HG03108 (cell line): ENCODE measurements around the gene TNFRSF1A.

Source experiments
- ATAC-seq: cut with Tn5 transposase; IDR thresholded peaks from one replicate; pipeline ENCODE4 v1.9.1; 2021; ENCODE audit warnings: moderate library complexity; ENCODE audit not compliant: unreplicated experiment

TNFRSF1A gene

GRCh38 chr12:6324936-6325750 is 16.7 kb downstream of the TNFRSF1A start:
- no peak for ATAC-seq

GRCh38 chr12:6323995-6324711 is 17.7 kb downstream of the TNFRSF1A start:
- ATAC-seq = no peak

- ATAC-seq = peak; percentile 45
These were observed 18.4 kb downstream of the TNFRSF1A start for GRCh38 chr12:6323340-6323994.

DNA sequence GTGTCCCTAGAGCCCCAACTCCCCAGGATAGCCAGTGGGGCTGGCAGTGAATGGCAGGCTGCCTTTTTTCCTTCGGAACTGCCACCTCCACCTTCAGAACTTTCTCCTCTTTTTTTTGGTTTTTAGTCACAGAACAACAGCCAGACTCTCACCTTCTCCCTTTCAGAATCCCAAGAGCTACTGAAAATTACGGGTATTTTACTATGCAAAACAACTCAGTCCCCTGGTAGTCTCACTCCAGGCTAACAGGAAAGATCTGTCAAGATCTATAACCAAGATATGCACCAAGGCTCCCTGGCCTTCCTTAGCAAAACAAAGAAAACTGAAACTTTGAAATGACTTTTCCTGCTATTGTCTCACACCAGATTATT is 18.9 kb downstream of the TNFRSF1A start:
- ATAC-seq = peak; percentile 33

GRCh38 chr12:6322352-6322751 is 19.5 kb downstream of the TNFRSF1A start:
- ATAC-seq = no peak

GRCh38 chr12:6321905-6322304 is 20.0 kb downstream of the TNFRSF1A start:
- no peak for ATAC-seq

DNA sequence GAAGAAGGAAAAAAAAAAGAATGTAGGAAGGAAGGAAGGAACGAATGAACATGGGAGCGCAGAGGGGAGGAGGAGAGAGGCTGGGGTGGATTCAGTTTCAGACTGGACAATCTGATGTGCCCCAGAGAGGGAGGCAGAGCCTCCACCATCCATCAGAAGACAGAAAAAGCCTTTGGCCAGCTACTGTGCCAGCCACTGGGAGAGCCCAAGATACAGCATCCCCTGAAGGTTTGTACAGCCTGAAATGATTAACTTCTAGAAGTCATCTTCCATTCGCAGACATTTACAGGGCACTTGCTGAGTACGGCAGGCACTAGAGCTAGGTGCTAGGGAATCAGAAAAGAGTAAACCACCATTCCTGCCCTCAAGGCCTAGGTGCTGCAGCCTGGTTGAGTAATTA is 22.4 kb downstream of the TNFRSF1A start:
- ATAC-seq = no peak

DNA sequence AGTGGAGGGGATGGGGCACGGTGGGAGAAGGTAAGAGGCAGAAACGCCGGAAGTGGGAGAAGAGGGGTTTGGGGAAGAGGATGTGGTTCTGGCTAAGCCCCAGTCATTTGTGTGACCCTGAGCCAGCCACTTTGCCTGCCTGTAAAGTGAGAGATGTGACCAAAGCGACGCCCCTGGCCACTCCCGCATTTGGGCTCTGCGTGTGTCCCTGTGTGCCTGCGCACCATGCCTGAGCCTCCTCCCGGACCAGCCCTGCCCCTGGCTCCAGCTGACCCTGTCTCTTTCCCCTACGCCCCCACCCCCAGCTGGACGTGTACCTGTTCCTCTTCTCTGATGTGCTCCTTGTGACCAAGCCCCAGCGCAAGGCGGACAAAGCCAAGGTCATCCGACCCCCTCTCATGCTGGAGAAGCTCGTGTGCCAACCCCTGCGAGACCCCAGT is 23.4 kb downstream of the TNFRSF1A start:
- no peak for ATAC-seq

- ATAC-seq = no peak
These were observed 24.0 kb downstream of the TNFRSF1A start for GRCh38 chr12:6317693-6318439.

DNA sequence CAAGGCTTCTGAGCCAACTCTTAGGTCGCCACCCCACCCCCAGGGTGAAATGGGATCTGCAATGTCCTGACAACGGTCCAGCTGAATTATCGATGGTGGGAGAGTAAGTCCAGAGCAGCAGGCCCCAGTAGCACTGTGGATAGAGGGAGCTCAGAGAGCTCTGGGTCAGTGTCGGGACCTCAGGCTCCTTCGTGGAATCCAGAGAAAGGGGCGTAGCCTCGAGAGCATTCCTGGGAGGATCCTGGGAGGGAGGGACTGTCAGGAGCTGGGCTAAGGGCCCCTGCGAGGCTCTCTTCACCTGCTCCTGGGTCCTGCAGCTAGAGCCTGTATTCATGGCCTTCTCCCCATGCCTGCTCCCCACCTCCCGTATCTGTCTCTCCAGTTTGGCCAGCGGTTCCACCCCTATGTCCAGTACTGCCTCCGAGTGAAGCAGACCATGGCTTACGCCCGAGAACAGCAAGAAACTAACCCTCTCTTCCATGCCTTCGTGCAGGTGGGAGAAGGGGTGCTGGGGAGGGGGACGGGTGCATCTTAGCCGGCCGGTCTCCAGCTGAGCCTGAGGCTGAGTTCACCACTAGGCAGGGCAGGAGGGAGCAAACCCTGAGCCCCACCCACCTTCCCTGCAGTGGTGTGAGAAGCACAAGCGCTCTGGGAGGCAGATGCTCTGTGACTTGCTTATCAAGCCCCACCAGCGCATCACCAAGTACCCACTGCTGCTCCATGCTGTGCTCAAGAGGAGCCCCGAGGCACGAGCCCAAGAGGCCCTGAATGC is 24.8 kb downstream of the TNFRSF1A start:
- no peak for ATAC-seq

DNA sequence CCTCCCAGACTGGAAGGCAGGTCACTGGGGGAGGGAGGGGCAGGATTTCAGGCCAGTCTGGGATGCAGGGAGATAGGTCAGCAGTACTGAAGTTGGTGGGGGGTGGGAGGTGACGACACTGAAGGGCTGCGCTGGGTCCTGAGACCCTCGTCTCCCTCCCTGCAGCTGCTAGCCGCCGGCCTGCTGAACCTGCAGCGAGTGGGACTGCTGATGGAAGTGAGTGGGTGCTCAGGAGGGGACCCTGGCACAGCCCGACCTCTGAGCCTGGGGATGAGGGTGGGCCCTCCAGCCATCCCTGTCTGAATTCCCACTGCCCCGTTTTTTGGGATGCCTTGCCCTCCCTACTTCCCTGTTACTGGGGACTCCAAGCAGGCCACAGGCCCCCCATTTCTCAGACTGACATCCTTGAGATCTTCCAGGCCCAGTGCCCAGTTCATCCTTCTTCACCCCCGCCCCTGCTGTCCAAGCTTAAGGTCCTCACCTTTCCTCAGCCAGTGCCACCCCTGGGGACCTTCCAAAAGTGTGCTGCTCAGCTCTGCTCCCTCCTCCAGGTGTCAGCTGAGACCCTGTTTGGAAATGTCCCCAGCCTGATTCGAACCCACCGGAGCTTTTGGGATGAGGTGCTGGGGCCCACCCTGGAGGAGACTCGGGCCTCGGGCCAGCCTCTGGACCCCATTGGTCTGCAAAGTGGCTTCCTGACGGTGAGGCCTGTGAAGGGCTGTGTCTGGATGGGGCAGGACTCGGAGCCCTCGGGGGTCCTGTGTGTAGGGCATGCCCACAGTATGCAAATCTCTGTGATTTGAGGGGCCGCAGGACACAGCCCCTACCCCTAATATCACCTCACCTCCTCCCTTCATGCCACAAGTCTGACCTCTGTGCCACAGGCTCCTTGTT is 25.9 kb downstream of the TNFRSF1A start:
- no peak for ATAC-seq

DNA sequence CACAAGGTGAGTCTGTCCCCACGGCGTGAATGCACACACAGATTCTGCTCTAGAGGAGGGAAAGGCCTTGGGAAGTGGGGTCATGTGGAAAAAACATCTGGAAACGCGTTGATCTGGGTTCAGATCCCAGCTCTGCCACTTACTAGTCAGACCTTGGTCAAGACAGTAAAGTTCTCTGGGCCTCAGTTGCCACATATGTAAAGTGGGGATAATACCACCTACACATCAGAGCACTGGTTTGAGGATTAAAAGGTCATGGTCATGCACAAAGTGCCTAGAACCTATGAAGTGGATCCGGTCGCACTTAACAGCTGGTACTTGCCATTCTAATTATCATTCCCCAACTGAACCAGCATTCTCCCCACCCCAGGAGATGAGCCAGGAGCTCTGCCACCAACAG is 26.7 kb downstream of the TNFRSF1A start:
- no peak for ATAC-seq

- no peak for ATAC-seq
These were observed 27.1 kb downstream of the TNFRSF1A start for GRCh38 chr12:6314776-6315175.

DNA sequence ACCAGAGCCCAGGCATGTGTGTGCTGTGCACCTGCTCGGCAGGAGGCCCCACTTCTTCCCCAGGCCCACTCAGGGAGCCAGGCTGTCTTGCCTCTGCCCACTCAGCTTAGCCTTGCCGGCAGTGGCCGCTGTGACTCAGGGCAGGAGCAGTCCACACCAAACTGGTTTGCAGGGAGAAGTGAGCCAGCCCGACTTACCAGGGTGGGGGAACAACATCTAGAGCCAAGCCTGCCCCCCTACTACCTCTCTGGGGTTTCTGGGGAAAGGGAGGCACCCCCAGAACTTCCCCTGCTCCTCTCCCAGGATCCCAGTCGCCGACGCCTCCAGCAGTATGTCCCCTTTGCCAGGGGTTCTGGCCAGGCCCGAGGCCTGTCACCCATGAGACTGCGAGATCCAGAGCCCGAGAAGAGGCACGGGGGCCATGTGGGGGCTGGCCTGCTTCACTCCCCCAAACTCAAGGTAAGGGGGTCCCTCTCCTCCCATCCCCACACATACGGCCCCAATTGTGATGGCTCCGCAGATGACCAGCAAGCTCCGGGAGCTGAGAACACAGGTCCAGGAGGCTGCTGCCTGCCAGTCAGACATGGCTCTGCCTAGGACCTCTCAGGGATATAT is 28.4 kb downstream of the TNFRSF1A start:
- peak; percentile 8 for ATAC-seq

DNA sequence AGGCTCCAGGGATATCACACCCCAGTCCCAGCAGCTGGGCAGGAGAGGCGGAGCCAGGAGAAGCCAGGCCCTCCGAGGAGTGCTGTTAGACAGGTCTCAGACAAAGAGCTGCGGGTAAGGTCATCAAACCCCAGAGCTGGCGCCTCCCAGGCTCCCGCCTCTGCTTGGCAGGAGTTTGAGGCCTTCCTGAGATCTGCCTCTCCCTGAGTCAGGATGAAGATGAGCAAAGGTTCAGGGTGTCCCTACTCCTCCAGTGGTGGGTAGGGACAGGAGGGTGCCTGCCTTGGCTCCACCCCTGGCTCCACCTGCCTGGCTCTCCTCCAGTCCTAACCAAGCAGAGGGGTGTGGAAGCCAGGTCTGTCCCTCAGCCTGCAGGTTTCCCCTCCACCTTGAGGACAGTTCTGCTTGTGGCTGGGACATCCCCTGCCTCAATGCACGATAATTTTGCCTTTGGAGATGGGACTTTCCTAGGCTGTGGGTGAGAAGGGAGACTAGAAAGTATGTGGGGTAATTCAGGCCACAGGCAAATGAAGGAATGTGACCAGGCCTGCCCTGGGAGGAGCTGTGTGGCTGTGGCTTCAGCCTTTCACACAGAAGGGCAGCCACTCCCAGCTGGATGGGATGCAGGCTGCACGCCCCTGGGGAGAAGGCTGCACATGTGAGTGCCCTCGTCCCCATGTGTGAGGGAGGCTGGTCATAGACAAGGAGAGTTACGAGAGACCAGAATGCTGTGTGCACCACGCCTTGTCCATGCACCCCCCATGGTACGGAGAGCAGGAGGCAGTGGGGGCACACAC is 29.1 kb downstream of the TNFRSF1A start:
- ATAC-seq = peak; percentile 63

DNA sequence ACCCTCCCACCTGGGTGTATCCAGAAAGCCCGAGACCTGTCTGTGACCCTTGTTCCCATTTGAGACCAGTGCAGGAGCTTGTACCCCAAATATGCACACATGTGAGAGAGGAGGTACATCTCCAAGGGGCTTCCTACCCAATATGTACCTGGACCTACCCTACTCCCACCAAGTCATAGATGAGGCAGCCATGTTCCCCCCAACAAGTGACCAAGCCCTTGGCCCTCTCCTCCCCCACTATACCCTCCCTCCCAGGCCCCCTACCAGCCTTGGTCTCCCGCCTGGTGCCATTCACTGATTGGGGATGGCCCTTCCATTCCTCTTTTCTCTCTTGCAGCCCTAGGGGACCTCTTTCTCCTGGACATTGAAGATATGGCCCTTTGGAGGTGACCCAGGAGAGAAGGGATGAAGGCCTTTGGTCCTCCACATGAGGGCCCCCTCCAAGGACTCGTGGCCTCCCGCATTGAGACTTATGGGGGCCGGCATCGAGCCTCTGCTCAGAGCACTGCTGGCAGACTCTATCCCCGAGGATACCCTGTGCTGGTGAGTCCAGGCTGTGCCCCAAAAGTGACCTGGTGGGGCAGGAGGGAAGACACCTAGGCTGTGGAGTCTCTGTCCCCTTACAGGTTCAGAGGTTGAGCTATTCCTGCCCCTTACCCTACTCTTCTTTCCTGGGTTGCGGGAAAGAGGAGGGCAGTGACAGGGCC is 29.9 kb downstream of the TNFRSF1A start:
- no peak for ATAC-seq

GRCh38 chr12:6310771-6311610 is 30.9 kb downstream of the TNFRSF1A start:
- no peak for ATAC-seq
